Neutrophil (primary cell): Measurements from ENCODE around the gene CANT1.

Source experiments
- H3K27ac ChIP-seq: fragments of 200-600 bp; sonication (generic); 2 replicates; pipeline ENCODE4 v1.5.1; 2016; ENCODE audit warnings: mild to moderate bottlenecking, moderate library complexity
- H3K27me3 ChIP-seq: fragments of 200-600 bp; sonication (generic); 2 replicates; pipeline ENCODE4 v1.6.0; 2016; ENCODE audit warnings: mild to moderate bottlenecking
- H3K36me3 ChIP-seq: fragments of 200-600 bp; sonication (generic); 2 replicates; pipeline ENCODE4 v1.5.1; 2017
- H3K4me1 ChIP-seq, 2 experiments: fragments of 200-600 bp in 1 of 2; sonication (generic) in 1 of 2; 1 replicate in 1 of 2; 2 replicates in 1 of 2; pipeline versions ENCODE4 v1.5.1 to v1.6.1; 2013 to 2016; ENCODE audit warnings: low read depth in 1 of 2, low read length in 1 of 2, mild to moderate bottlenecking in 1 of 2, moderate library complexity in 1 of 2; ENCODE audit not compliant: control insufficient read depth in 1 of 2, insufficient read depth in 1 of 2
- H3K4me3 ChIP-seq, 2 experiments: fragments of 200-600 bp in 1 of 2; sonication (generic) in 1 of 2; 1 replicate in 1 of 2; 2 replicates in 1 of 2; pipeline ENCODE4 v1.5.1; 2013 to 2016; ENCODE audit warnings: low read depth in 1 of 2, low read length in 1 of 2, mild to moderate bottlenecking in 1 of 2, moderate library complexity in 1 of 2
- H3K9me3 ChIP-seq: fragments of 200-600 bp; sonication (generic); 2 replicates; pipeline ENCODE4 v1.5.1; 2016
- CTCF ChIP-seq: fragments of 200-600 bp; sonication (generic); IDR thresholded peaks from 2 replicates; pipeline ENCODE4 v1.5.1; 2016; ENCODE audit warnings: antibody characterized with exemption

The CANT1 gene

GRCh38 chr17:79007504-79008381, 1.8 kb downstream of the CANT1 start:
- Histone ChIP-seq H3K27me3 (peaks cover 5% of the 10 kb centered on the region), H3K4me3 (peak overlapping the region; percentile 76 to 89), H3K9me3 (no peaks in the 10 kb centered on the region), H3K27ac (peak overlapping the region; percentile 91), H3K36me3 (peaks cover 24% of the 10 kb centered on the region), H3K4me1 (peaks cover 42 to 44% of the 10 kb centered on the region in 2 experiments)
- TF ChIP-seq CTCF, result no peak

GRCh38 chr17:79006794-79007503, 2.6 kb downstream of the CANT1 start:
- peaks cover 32% of the 10 kb centered on the region for H3K36me3 ChIP-seq
- H3K27ac ChIP-seq, result peak overlapping the region; percentile 91
- H3K27me3 ChIP-seq, result no peaks in the 10 kb centered on the region
- peaks cover 42 to 44% of the 10 kb centered on the region in 2 experiments for H3K4me1 ChIP-seq
- TF ChIP-seq CTCF, result no peak
- no peaks in the 10 kb centered on the region for H3K9me3 ChIP-seq
- H3K4me3 ChIP-seq, result no peak overlapping the region

DNA sequence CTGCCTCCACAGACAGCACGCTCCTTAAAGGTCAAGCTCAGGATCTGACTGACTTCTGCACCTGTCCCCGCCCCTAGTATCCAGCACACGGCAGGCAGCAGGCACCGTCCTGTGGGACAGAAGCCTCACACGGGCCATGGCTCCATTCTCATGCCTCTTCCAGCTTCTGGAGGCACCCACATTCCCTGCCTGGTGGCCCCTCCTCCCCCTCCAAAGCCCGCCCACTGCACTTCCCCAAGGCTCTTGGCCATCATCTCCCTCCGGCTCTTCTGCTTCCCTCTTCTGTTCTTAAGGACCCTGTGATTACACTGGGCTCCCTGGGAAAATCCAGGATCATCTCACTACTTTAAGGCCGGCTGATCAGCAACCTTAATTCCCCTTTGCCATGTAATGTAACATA, 3.5 kb downstream of the CANT1 start:
- no peak overlapping the region for H3K4me3 ChIP-seq
- TF ChIP-seq CTCF, result no peak
- peaks cover 40% of the 10 kb centered on the region for H3K36me3 ChIP-seq
- H3K4me1 ChIP-seq, result peaks cover 42 to 44% of the 10 kb centered on the region in 2 experiments
- H3K27ac ChIP-seq, result peak overlapping the region; percentile 52
- no peaks in the 10 kb centered on the region for H3K9me3 ChIP-seq
- H3K27me3 ChIP-seq, result no peaks in the 10 kb centered on the region

- TF ChIP-seq CTCF, result no peak
- H3K27ac ChIP-seq, result peak overlapping the region; percentile 52
- H3K36me3 ChIP-seq, result peaks cover 47% of the 10 kb centered on the region
- H3K4me1 ChIP-seq, result peaks cover 40 to 42% of the 10 kb centered on the region in 2 experiments
- H3K9me3 ChIP-seq, result no peaks in the 10 kb centered on the region
- no peaks in the 10 kb centered on the region for H3K27me3 ChIP-seq
- H3K4me3 ChIP-seq, result no peak overlapping the region
These were observed 4.3 kb downstream of the CANT1 start for GRCh38 chr17:79005063-79005861.

GRCh38 chr17:79003661-79004411, 5.7 kb downstream of the CANT1 start:
- Histone ChIP-seq H3K27ac (no peak overlapping the region), H3K4me1 (peaks cover 34 to 38% of the 10 kb centered on the region in 2 experiments), H3K27me3 (no peaks in the 10 kb centered on the region), H3K4me3 (no peak overlapping the region), H3K9me3 (no peaks in the 10 kb centered on the region), H3K36me3 (peaks cover 60% of the 10 kb centered on the region)
- no peak for TF ChIP-seq CTCF
